Dendritic cell treated with granulocyte-macrophage colony-stimulating factor and Interleukin-4, amounts not matched to agents 40 ng/mL and 50 ng/mL, for 4 days (primary cell): Measurements from ENCODE around the gene SLC23A1.
A peak's percentile ranks its signal among the peaks of the same experiment; 100 is the strongest.
"Not testable (repeated sequence)": the region's sequence is repeated elsewhere in the genome, so short reads cannot be mapped to it uniquely, and the experiment has no call there.

Experiments
- H3K27ac Mint-ChIP-seq: one replicate; pipeline ENCODE4 v1.8.0; 2022; ENCODE audit warnings: mild to moderate bottlenecking, mixed read lengths
- H3K27me3 Mint-ChIP-seq: one replicate; pipeline ENCODE4 v1.8.0; 2022; ENCODE audit warnings: mild to moderate bottlenecking, mixed read lengths
- H3K36me3 Mint-ChIP-seq: one replicate; pipeline ENCODE4 v1.8.0; 2022; ENCODE audit warnings: low read depth, mixed read lengths
- H3K4me1 Mint-ChIP-seq: one replicate; pipeline ENCODE4 v1.8.0; 2022; ENCODE audit warnings: low read depth, mixed read lengths
- H3K4me3 Mint-ChIP-seq: one replicate; pipeline ENCODE4 v1.8.0; 2022; ENCODE audit warnings: mild to moderate bottlenecking, moderate library complexity, mixed read lengths
- H3K9me3 Mint-ChIP-seq: one replicate; pipeline ENCODE4 v1.8.0; 2022; ENCODE audit warnings: mixed read lengths
- intact Hi-C: fragments of 100-400 bp; cut with micrococcal nuclease; formaldehyde crosslinking; loops from one replicate; pipeline ENCODE4 v1.15.0; 2022

SLC23A1 gene

DNA sequence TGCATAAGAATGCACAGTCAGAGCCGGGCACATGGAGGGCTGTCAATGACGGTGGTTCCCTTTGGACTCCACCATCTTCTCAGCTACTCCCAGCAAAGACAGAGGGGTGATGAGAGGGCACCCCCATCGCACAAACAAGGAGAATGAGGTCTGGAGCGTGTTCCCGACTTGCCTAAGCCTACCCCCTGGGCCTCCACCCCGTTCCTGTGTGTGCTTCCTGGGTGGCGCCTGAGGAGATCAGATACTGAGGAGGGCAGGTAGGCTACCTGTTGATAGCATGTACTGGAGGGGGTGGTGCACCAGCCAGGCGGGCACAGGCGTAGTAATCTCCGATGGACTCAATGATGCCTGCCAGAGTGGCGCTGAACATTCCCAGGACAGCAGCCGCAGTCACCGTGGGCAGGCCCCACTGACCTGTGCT is 4.1 kb downstream of the SLC23A1 start:
- H3K27ac Mint-ChIP-seq: no peak overlapping the region
- H3K27me3 Mint-ChIP-seq: peaks cover 5% of the 10 kb centered on the region
- H3K9me3 Mint-ChIP-seq: no peaks in the 10 kb centered on the region
- intact Hi-C loops: no loop called here
- no peaks in the 10 kb centered on the region for H3K4me1 Mint-ChIP-seq
- H3K4me3 Mint-ChIP-seq: no peak overlapping the region
- H3K36me3 Mint-ChIP-seq: peaks cover 15% of the 10 kb centered on the region

DNA sequence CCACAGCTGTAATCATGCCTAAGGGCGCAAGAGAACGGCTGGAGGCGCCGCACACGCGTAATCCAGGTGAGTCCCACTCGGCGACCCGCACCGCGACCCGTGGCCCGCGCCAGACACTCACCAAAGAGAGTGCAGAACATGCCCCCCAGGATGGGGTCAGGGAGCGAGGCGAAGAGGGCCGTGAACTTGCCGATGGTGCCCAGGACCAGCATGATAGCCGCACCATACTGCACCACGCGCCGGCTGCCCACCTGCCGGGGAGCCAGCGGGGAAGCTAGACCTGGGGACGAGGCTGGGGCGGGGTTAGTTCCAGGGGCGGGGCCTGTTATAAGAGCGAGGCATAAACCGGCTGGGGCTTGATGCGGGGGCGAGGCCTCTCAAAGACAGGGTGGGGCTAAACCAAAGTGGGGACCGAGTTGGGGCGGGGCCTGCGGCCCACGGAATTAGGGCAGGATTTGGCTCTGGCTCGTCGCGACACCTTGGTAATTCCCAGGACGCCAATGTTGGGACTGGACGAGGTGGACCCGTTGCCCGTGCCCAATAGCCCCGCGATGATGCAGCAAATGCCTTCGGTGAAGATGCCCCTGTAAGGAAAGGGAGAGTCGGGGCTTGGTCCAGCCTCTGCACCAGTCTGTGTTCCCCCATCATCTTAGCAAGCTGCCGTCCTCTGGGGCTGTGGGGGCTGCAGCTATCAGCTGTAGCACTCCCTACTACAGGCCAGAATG is 4.8 kb downstream of the SLC23A1 start:
- peaks cover 22% of the 10 kb centered on the region for H3K36me3 Mint-ChIP-seq
- H3K9me3 Mint-ChIP-seq: no peaks in the 10 kb centered on the region
- H3K27me3 Mint-ChIP-seq: peaks cover 5% of the 10 kb centered on the region
- no peak overlapping the region for H3K27ac Mint-ChIP-seq
- H3K4me3 Mint-ChIP-seq: no peak overlapping the region
- H3K4me1 Mint-ChIP-seq: no peaks in the 10 kb centered on the region
- intact Hi-C loops: no loop called here

DNA sequence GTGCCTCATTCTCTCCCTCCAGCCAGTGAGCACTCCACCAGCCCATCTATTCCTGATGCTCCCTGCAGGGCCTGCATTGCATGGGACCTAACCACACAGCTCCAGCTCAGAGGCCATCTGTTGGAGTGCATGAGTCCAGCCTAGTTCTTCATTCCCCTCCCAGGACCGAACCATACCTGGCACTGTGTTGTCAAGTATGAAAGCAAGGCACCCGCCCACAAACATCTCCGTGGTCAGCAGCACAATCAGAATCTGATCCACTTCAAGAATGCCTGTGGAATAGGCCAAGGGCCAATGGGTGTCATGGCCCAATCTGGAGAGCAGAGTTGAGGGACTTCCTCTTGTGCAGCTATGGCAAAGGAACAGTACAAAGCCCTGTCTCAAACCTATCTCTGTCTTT is 5.9 kb downstream of the SLC23A1 start:
- peaks cover 5% of the 10 kb centered on the region for H3K27me3 Mint-ChIP-seq
- no peak overlapping the region for H3K27ac Mint-ChIP-seq
- H3K4me1 Mint-ChIP-seq: no peaks in the 10 kb centered on the region
- peaks cover 32% of the 10 kb centered on the region for H3K36me3 Mint-ChIP-seq
- no peak overlapping the region for H3K4me3 Mint-ChIP-seq
- intact Hi-C loops: no loop called here
- no peaks in the 10 kb centered on the region for H3K9me3 Mint-ChIP-seq

DNA sequence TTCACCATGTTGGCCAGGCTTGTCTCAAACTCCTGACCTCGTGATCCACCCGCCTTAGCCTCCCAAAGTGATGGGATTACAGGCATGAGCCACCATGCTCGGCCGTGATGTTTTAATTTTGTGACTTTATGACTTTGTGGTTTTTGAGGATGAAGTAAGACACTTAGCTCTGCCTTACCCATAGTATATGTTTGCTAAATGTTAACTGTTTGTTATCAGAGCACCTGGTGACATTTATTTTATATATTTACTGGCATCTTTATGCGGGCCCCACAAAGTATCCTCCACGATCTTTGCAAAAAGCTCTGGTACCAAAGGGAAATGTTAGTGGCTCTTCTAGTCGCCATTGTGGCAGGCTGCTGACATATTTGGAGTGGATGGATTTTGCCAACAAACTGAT is 6.7 kb downstream of the SLC23A1 start:
- Mint-ChIP-seq H3K9me3 (no peaks in the 10 kb centered on the region), H3K27ac (no peak overlapping the region), H3K36me3 (peaks cover 40% of the 10 kb centered on the region), H3K4me1 (no peaks in the 10 kb centered on the region), H3K4me3 (no peak overlapping the region), H3K27me3 (peaks cover 5% of the 10 kb centered on the region)
- intact Hi-C loops: no loop called here

DNA sequence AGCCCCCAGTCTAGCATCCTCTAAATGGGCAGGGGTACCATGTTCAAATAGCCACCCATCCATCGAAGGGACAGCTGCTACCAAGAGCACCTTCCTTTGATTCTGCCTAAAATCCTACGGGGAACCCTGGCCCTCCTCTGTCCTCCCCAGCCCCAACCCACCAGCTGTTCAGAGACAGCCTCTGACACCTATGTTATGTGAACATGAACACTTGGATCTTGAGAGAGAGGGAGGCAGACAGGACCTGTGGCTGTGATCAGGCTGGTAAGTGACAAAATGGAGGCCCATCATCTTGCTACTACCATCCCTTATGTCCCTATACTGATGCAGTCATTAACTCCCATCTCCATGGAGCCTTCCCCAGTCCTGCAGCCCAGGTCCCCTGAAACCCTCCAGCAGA is 8.2 kb downstream of the SLC23A1 start:
- H3K27me3 Mint-ChIP-seq: peaks cover 5% of the 10 kb centered on the region
- H3K4me1 Mint-ChIP-seq: no peaks in the 10 kb centered on the region
- intact Hi-C loops: no loop called here
- H3K27ac Mint-ChIP-seq: no peak overlapping the region
- H3K36me3 Mint-ChIP-seq: peaks cover 49% of the 10 kb centered on the region
- no peak overlapping the region for H3K4me3 Mint-ChIP-seq
- no peaks in the 10 kb centered on the region for H3K9me3 Mint-ChIP-seq

DNA sequence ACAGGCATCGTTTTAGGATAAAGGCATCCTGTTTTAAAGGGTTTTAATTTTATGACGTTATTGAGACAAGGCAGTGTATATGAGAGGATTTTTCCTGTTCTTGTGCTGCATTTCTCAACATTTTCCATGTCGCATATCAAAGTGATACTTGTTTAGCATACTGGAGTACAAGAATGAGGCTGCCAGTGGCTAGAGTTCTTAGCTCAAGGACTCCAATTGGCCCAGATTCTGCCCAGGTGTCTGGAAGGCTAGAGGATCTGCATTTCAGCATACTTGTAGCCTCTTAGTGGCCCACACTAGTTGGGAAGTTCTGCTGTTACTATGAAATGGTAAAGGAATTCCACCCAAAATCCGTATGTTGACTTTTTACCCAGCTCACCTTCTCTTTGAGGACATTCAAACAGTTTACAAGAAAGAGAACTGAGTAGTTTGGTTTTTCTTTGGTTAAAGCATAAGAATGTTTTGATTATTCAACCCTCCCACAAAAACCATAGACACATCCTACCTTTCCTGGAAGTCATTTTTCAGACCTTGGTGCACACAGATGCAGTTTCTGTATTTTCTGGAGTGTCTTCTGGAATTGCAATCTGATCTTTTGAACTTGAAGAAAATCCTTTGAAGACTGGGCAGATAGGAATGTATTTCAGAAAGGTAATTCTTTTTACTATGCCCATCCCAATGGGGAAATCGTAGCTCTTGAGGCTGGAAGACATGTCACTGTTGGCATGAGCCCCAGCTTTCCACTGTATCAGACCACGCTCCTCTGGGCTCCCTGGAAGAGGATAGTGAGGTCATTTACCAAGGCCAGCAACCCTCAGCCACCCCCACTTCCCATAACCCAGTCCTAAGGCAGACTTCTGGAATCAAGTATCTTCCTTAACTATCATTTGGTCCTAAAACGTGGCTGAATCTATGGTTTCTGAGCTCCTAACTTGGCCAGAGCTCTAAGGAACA is 11.3 kb downstream of the SLC23A1 start:
- H3K27me3 Mint-ChIP-seq: no peaks in the 10 kb centered on the region
- intact Hi-C loops: no loop called here

DNA sequence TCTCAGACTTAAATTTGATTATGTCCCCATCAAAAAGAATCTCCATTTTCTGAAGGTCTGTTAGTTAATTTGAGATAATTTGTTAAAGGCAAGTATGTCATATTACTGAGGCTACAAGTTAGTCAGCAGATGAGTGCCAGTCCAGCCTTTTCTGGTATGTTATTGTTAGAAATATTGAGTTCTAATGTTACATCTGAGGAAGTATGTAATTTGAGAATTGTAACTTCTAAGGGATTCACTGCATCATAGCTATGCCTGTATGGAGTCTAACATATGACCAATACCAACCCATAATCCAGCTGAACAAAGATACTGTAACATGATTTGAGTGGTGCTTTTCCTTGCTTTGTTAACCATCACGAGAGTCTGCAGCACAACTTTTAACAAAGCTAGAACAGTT is 13.9 kb downstream of the SLC23A1 start:
- intact Hi-C loops: no loop called here
- Mint-ChIP-seq H3K4me3 (no peak overlapping the region), H3K27ac (no peak overlapping the region), H3K27me3 (no peaks in the 10 kb centered on the region), H3K9me3 (no peaks in the 10 kb centered on the region), H3K4me1 (no peaks in the 10 kb centered on the region), H3K36me3 (peaks cover 90% of the 10 kb centered on the region)

More for the DNA sequence above, 11.3 kb downstream of the SLC23A1 start:
- peaks cover 70% of the 10 kb centered on the region for H3K36me3 Mint-ChIP-seq
- no peak overlapping the region for H3K27ac Mint-ChIP-seq
- H3K4me3 Mint-ChIP-seq: no peak overlapping the region
- H3K4me1 Mint-ChIP-seq: no peaks in the 10 kb centered on the region
- no peaks in the 10 kb centered on the region for H3K9me3 Mint-ChIP-seq

DNA sequence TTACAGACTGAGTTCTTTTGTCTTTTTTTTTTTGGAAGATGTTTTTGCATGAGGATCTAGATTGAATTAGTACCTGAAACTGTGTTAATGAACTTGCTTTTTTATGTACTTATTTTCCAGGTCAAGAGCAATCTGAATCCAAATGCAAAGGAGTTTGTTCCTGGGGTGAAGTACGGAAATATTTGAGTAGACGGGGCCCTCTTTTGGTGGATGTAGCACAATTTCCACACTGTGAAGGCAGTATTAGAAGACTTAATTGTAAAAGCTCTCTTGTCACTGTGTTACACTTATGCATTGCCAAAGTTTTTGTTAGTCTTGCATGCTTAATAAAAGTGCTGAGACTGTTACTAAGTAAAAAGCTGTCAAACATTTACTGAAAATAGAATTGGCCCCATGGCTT is 14.5 kb downstream of the SLC23A1 start:
- Mint-ChIP-seq H3K36me3 (peaks cover 90% of the 10 kb centered on the region), H3K4me3 (no peak overlapping the region), H3K9me3 (no peaks in the 10 kb centered on the region), H3K27me3 (no peaks in the 10 kb centered on the region), H3K27ac (no peak overlapping the region), H3K4me1 (no peaks in the 10 kb centered on the region)
- intact Hi-C loops: no loop called here

DNA sequence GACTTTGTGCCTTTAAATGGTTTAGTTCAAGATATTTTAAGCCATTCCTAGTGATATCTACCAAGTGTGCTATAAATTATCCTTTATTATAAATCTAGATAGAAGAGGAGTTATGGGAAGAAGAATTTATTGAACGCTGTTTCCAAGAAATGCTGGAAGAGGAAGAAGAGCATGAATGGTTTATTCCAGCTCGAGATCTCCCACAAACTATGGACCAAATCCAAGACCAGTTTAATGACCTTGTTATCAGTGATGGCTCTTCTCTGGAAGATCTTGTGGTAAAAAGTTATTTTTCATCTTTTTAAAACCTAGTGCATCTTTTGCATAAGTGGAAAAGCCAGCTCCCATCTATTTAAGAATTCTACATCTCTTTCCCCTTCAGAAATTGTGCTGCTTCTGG is 18.6 kb downstream of the SLC23A1 start:
- intact Hi-C loops: no loop called here
- Mint-ChIP-seq H3K27me3 (no peaks in the 10 kb centered on the region), H3K36me3 (peaks cover 73% of the 10 kb centered on the region), H3K4me3 (no peak overlapping the region), H3K27ac (no peak overlapping the region), H3K4me1 (peaks cover 6% of the 10 kb centered on the region), H3K9me3 (no peaks in the 10 kb centered on the region)

DNA sequence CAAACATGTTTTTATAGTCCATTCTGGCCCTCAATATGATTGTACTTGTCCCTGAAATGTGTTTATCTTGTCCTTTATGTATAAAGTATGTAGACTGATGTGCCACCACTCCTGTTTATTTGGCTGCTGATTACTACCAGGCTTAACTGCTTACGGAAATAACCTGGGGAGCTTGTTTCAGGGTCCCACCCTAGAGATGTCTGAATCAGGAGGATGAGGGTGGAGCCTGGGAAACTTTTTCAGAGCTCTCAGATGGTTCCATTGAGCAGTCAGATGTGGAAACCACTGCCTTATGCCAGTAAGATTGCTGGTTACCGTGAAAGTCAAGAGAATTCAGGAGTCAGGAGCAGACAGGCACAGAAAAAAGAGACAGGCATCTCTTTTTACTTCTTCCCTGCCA is 19.2 kb downstream of the SLC23A1 start:
- Mint-ChIP-seq H3K4me3 (no peak overlapping the region), H3K36me3 (peaks cover 72% of the 10 kb centered on the region), H3K27ac (no peak overlapping the region), H3K9me3 (no peaks in the 10 kb centered on the region), H3K4me1 (peaks cover 6% of the 10 kb centered on the region), H3K27me3 (no peaks in the 10 kb centered on the region)
- intact Hi-C loops: no loop called here

DNA sequence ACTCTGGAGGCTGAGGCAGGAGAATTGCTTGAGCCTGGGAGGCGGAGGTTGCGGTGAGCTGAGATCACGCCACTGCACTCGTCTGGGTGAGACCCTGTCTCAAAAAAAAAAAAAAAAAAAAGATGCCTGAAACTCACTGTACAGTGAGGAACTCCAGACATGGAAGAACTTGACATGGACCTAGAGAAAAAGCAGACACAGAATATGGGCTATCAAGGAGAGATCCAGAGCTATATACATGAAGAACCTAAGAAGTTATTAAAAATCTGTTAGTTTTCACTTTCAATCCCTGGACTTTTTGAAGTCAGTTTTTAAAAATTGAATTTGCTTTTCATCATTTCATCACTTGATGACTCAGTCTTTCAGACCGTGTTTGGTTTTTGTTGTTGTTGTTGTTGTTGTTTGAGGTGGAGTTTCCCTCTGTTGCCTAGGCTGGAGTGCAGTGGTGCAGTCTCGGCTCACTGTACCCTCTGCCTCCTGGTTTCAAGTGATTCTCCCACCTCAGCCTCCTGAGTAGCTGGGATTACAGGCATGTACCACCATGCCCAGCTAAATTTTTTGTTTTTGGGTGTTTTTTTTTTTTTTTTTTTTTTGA is 21.2 kb downstream of the SLC23A1 start:
- H3K27ac Mint-ChIP-seq: no peak overlapping the region
- peaks cover 70% of the 10 kb centered on the region for H3K36me3 Mint-ChIP-seq
- H3K27me3 Mint-ChIP-seq: no peaks in the 10 kb centered on the region
- H3K9me3 Mint-ChIP-seq: no peaks in the 10 kb centered on the region
- H3K4me3 Mint-ChIP-seq: no peak overlapping the region
- intact Hi-C loops: no loop called here
- H3K4me1 Mint-ChIP-seq: peaks cover 6% of the 10 kb centered on the region

DNA sequence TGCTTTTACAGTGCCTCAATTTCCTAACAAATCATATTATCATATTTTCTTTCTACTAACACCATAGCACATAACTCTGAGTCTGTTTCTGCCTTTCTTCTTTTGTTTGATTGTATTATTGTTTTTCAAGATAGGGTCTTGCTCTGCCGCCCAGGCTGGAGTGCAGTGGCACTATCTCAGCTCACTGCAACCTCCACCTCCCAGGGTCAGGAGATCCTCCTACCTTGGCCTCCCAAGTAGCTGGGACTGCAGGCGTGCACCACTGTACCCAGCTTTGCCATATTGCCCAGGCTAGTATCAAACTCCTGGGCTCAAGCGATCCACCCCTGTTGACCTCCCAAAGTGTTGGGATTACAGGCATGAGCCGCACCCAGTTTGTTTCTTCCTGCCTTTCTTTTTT is 22.7 kb downstream of the SLC23A1 start:
- H3K9me3 Mint-ChIP-seq: no peaks in the 10 kb centered on the region
- peaks cover 67% of the 10 kb centered on the region for H3K36me3 Mint-ChIP-seq
- H3K4me3 Mint-ChIP-seq: no peak overlapping the region
- peaks cover 6% of the 10 kb centered on the region for H3K4me1 Mint-ChIP-seq
- peak overlapping the region; percentile 6 for H3K27ac Mint-ChIP-seq
- intact Hi-C loops: no loop called here
- H3K27me3 Mint-ChIP-seq: no peaks in the 10 kb centered on the region

DNA sequence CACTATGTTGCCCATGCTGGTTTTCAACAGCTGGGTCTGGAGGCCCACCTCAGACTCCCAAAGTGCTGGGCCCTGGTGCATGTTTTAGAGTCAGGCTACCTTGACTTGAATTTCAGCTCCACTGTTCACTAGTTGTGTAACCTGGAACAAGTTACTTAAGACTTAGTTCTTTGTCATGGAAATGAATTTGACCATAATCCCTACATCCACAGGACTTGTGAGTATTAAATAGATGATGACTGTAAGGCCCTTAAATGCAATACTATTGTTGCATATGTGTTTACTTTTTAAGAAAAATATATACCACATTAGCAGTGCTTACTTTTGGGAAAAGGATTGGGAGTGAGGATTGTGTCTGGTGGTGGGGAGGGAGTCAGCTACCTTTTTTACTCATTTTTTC is 25.0 kb downstream of the SLC23A1 start:
- peaks cover 63% of the 10 kb centered on the region for H3K36me3 Mint-ChIP-seq
- intact Hi-C loops: no loop called here

DNA sequence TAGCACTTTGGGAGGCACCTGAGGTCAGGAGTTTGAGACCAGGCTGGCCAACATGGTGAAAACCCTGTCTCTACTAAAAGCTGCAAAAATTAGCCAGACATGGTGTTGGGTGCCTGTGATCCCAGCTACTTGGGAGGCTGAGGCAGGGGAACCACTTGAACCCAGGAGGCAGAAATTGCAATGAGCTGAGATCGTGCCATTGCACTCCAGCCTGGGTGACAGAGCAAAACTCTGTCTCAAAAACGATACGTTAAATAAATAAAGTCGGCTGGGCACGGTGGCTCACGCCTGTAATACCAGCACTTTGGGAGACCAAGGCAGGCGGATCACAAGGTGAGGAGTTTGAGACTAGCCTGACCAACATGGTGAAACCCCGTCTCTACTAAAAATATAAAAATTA is 27.2 kb downstream of the SLC23A1 start:
- Mint-ChIP-seq H3K36me3 (peaks cover 76% of the 10 kb centered on the region), H3K4me1 (peaks cover 18% of the 10 kb centered on the region)
- H3K4me3 Mint-ChIP-seq, H3K27ac Mint-ChIP-seq, H3K9me3 Mint-ChIP-seq, intact Hi-C loops, H3K27me3 Mint-ChIP-seq: not testable (repeated sequence)

More for the DNA sequence above, 25.0 kb downstream of the SLC23A1 start:
- Mint-ChIP-seq H3K27me3 (no peaks in the 10 kb centered on the region), H3K27ac (no peak overlapping the region), H3K9me3 (no peaks in the 10 kb centered on the region), H3K4me1 (peaks cover 14% of the 10 kb centered on the region), H3K4me3 (no peak overlapping the region)
